ENCODE results near the gene CFAP73. TPM values are rescaled to one million over a fixed set of nuclear protein-coding genes. Genes with fewer than 3 reads are reported as not detected.

Gene CFAP73
- total RNA-seq, 3 donors from 2014 or later (not counting 1 experiment from before 2014, with no cell fraction given) = not detected

- H3K4me1 Mint-ChIP-seq = no peaks in the 10 kb centered on the region
- WGBS (ENCODE audit: insufficient coverage) = 70% methylated on average over 17 of the region's 17 CpGs
- H3K27me3 Mint-ChIP-seq (ENCODE audit: low read depth in 2 of 2) = peaks cover 0 to 9% of the 10 kb centered on the region in 2 donors
- peaks cover 4% of the 10 kb centered on the region for H3K4me1 ChIP-seq (ENCODE audit: control insufficient read depth, insufficient read depth, low read length)
- H3K36me3 ChIP-seq (ENCODE audit: control insufficient read depth, insufficient read depth, low read length) = no peaks in the 10 kb centered on the region
- DNase-seq (no peak), ATAC-seq (peak in 1 of 3 donors; percentile 21)
- no peaks in the 10 kb centered on the region for H3K9me3 ChIP-seq (ENCODE audit: control insufficient read depth, insufficient read depth, low read length)
- intact Hi-C loops (cut with micrococcal nuclease) = no loop called here
- no peak overlapping the region for H3K4me3 ChIP-seq (ENCODE audit: low read length)
- no peak overlapping the region for H3K27ac ChIP-seq (ENCODE audit: low read length)
- no peak overlapping the region for H3K27ac Mint-ChIP-seq
- TF ChIP-seq, protein P1, sequence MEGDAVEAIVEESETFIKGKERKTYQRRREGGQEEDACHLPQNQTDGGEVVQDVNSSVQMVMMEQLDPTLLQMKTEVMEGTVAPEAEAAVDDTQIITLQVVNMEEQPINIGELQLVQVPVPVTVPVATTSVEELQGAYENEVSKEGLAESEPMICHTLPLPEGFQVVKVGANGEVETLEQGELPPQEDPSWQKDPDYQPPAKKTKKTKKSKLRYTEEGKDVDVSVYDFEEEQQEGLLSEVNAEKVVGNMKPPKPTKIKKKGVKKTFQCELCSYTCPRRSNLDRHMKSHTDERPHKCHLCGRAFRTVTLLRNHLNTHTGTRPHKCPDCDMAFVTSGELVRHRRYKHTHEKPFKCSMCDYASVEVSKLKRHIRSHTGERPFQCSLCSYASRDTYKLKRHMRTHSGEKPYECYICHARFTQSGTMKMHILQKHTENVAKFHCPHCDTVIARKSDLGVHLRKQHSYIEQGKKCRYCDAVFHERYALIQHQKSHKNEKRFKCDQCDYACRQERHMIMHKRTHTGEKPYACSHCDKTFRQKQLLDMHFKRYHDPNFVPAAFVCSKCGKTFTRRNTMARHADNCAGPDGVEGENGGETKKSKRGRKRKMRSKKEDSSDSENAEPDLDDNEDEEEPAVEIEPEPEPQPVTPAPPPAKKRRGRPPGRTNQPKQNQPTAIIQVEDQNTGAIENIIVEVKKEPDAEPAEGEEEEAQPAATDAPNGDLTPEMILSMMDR (IDR thresholded peaks at IDR 0.05) = no peak
- H3K9me3 Mint-ChIP-seq = no peaks in the 10 kb centered on the region
- H3K4me3 Mint-ChIP-seq = no peak overlapping the region
- H3K27me3 ChIP-seq (ENCODE audit: control insufficient read depth, insufficient read depth, low read length) = no peaks in the 10 kb centered on the region
- H3K36me3 Mint-ChIP-seq = no peaks in the 10 kb centered on the region
Measured at GRCh38 chr12:113129664-113130456, 19.7 kb upstream of the CFAP73 start.

- peaks cover 10% of the 10 kb centered on the region for H3K4me1 ChIP-seq (ENCODE audit: control insufficient read depth, insufficient read depth, low read length)
- Mint-ChIP-seq H3K4me3 (no peak overlapping the region), H3K27me3 (ENCODE audit: low read depth in 2 of 2) (peaks cover 0 to 15% of the 10 kb centered on the region in 2 donors), H3K9me3 (no peaks in the 10 kb centered on the region), H3K36me3 (no peaks in the 10 kb centered on the region), H3K27ac (no peak overlapping the region), H3K4me1 (no peaks in the 10 kb centered on the region)
- 69% methylated on average over 14 of the region's 18 CpGs for WGBS (ENCODE audit: insufficient coverage)
- intact Hi-C loops (cut with micrococcal nuclease) = no loop called here
- H3K36me3 ChIP-seq (ENCODE audit: control insufficient read depth, insufficient read depth, low read length) = no peaks in the 10 kb centered on the region
- H3K27ac ChIP-seq (ENCODE audit: low read length) = no peak overlapping the region
- peaks cover 5% of the 10 kb centered on the region for H3K27me3 ChIP-seq (ENCODE audit: control insufficient read depth, insufficient read depth, low read length)
- H3K9me3 ChIP-seq (ENCODE audit: control insufficient read depth, insufficient read depth, low read length) = no peaks in the 10 kb centered on the region
- ATAC-seq (peak in 1 of 3 donors; percentile 2), DNase-seq (no peak)
- H3K4me3 ChIP-seq (ENCODE audit: low read length) = no peak overlapping the region
- TF ChIP-seq, protein P1 (IDR thresholded peaks at IDR 0.05) = no peak
Measured at GRCh38 chr12:113130457-113131135, 18.9 kb upstream of the CFAP73 start.

- H3K36me3 ChIP-seq (ENCODE audit: control insufficient read depth, insufficient read depth, low read length) = no peaks in the 10 kb centered on the region
- WGBS (ENCODE audit: insufficient coverage) = 73% methylated on average over 1 of the region's 1 CpG
Measured at GRCh38 chr12:113131556-113131955, 18.0 kb upstream of the CFAP73 start.

More at GRCh38 chr12:113131556-113131955, 18.0 kb upstream of the CFAP73 start:
- no peak overlapping the region for H3K27ac Mint-ChIP-seq
- intact Hi-C loops (cut with micrococcal nuclease) = no loop called here
- peaks cover 5% of the 10 kb centered on the region for H3K27me3 ChIP-seq (ENCODE audit: control insufficient read depth, insufficient read depth, low read length)
- peaks cover 3 to 21% of the 10 kb centered on the region in 2 donors for H3K27me3 Mint-ChIP-seq (ENCODE audit: low read depth in 2 of 2)
- TF ChIP-seq, protein P1 (IDR thresholded peaks at IDR 0.05) = no peak
- H3K27ac ChIP-seq (ENCODE audit: low read length) = no peak overlapping the region
- peaks cover 0 to 6% of the 10 kb centered on the region in 2 donors for H3K4me1 Mint-ChIP-seq
- H3K9me3 ChIP-seq (ENCODE audit: control insufficient read depth, insufficient read depth, low read length) = no peaks in the 10 kb centered on the region
- no peak overlapping the region for H3K4me3 ChIP-seq (ENCODE audit: low read length)
- H3K9me3 Mint-ChIP-seq = no peaks in the 10 kb centered on the region
- no peaks in the 10 kb centered on the region for H3K36me3 Mint-ChIP-seq
- ATAC-seq = no peak
- peaks cover 16% of the 10 kb centered on the region for H3K4me1 ChIP-seq (ENCODE audit: control insufficient read depth, insufficient read depth, low read length)
- no peak for DNase-seq
- H3K4me3 Mint-ChIP-seq = no peak overlapping the region

All from natural killer cell (primary cell).